ENCODE measurements around the gene AK8.

Gene AK8

GRCh38 chr9:132702254-132702653 is 175.8 kb downstream of the AK8 start:
- H3K9me3 ChIP-seq (ENCODE audit: severe bottlenecking) = peaks cover 19% of the 10 kb centered on the region
- no peaks in the 10 kb centered on the region for H3K36me3 ChIP-seq
- TF ChIP-seq CTCF (IDR thresholded peaks at IDR 0.05; ENCODE audit: low read depth, low read length) = no peak
- no peak overlapping the region for H3K4me3 ChIP-seq (ENCODE audit: low read depth, low read length)
- no peaks in the 10 kb centered on the region for H3K27me3 ChIP-seq (ENCODE audit: insufficient read depth, low read depth, severe bottlenecking)
- H3K27ac ChIP-seq = no peak overlapping the region
- DNase-seq = no peak

DNA sequence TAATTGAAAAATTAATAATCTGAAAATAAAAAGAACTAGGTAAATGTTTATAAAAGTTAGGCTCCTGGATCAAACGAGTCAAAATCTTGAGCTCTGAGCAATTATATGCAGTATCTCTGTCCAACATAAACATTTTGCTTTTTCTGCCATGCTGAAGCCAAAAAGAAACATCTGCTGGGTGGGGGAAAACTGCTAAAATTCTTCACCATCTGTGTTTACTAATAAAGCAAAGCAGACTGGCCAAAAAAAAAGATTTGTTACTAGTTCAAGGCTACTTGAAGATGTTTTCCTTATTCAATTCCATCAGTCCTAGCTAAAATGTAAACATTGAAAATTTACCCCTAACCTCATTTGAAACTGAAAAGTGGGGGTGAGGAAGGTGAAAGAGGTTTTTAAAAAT is 178.1 kb downstream of the AK8 start:
- no peak for DNase-seq
- no peak for TF ChIP-seq CTCF (IDR thresholded peaks at IDR 0.05; ENCODE audit: low read depth, low read length)
- Histone ChIP-seq H3K9me3 (ENCODE audit: severe bottlenecking) (peaks cover 30% of the 10 kb centered on the region), H3K4me3 (ENCODE audit: low read depth, low read length) (no peak overlapping the region), H3K27me3 (ENCODE audit: insufficient read depth, low read depth, severe bottlenecking) (no peaks in the 10 kb centered on the region), H3K27ac (no peak overlapping the region), H3K36me3 (no peaks in the 10 kb centered on the region)

GRCh38 chr9:132698989-132699388 is 179.1 kb downstream of the AK8 start:
- H3K9me3 ChIP-seq (ENCODE audit: severe bottlenecking) = peaks cover 30% of the 10 kb centered on the region
- H3K27ac ChIP-seq = no peak overlapping the region
- no peak for TF ChIP-seq CTCF (IDR thresholded peaks at IDR 0.05; ENCODE audit: low read depth, low read length)
- H3K27me3 ChIP-seq (ENCODE audit: insufficient read depth, low read depth, severe bottlenecking) = no peaks in the 10 kb centered on the region
- DNase-seq = no peak
- H3K4me3 ChIP-seq (ENCODE audit: low read depth, low read length) = no peak overlapping the region
- H3K36me3 ChIP-seq = no peaks in the 10 kb centered on the region

DNA sequence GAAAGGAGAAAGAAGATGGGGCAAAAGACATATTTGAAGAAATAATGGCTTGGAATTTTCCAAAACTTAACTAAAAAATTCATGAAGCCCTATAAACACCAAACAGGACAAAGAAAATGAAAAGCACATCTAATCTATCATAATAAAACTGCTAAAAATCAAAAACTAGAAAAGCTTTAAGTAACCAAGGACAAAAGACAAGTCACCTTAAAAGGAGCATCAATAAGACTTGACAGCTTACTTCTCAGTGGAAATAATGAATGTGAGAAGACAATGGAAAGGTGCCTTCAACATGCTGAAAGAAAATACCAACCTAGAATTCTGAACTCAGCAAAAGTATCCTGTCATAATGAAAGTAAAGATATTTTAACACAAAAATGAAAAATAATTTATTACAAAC is 180.9 kb downstream of the AK8 start:
- TF ChIP-seq CTCF (IDR thresholded peaks at IDR 0.05; ENCODE audit: low read depth, low read length) = no peak
- no peaks in the 10 kb centered on the region for H3K27me3 ChIP-seq (ENCODE audit: insufficient read depth, low read depth, severe bottlenecking)
- DNase-seq = no peak
- no peak overlapping the region for H3K4me3 ChIP-seq (ENCODE audit: low read depth, low read length)
- peaks cover 23% of the 10 kb centered on the region for H3K9me3 ChIP-seq (ENCODE audit: severe bottlenecking)
- H3K36me3 ChIP-seq = no peaks in the 10 kb centered on the region
- H3K27ac ChIP-seq = no peak overlapping the region

- Histone ChIP-seq H3K4me3 (ENCODE audit: low read depth, low read length) (no peak overlapping the region), H3K9me3 (ENCODE audit: severe bottlenecking) (peaks cover 22% of the 10 kb centered on the region), H3K27ac (no peak overlapping the region), H3K27me3 (ENCODE audit: insufficient read depth, low read depth, severe bottlenecking) (no peaks in the 10 kb centered on the region), H3K36me3 (peaks cover 26% of the 10 kb centered on the region)
- TF ChIP-seq CTCF (IDR thresholded peaks at IDR 0.05; ENCODE audit: low read depth, low read length) = peak; percentile 59
- DNase-seq = peak; percentile 36
Observed at GRCh38 chr9:132694144-132694543, 183.9 kb downstream of the AK8 start.

- TF ChIP-seq CTCF (IDR thresholded peaks at IDR 0.05; ENCODE audit: low read depth, low read length) = no peak
- Histone ChIP-seq H3K36me3 (peaks cover 59% of the 10 kb centered on the region), H3K27ac (no peak overlapping the region), H3K4me3 (ENCODE audit: low read depth, low read length) (no peak overlapping the region), H3K9me3 (ENCODE audit: severe bottlenecking) (no peaks in the 10 kb centered on the region), H3K27me3 (ENCODE audit: insufficient read depth, low read depth, severe bottlenecking) (no peaks in the 10 kb centered on the region)
- no peak for DNase-seq
Observed at GRCh38 chr9:132690696-132691095, 187.4 kb downstream of the AK8 start.
